ENCODE results near the gene PABPN1L.

PABPN1L gene

DNA sequence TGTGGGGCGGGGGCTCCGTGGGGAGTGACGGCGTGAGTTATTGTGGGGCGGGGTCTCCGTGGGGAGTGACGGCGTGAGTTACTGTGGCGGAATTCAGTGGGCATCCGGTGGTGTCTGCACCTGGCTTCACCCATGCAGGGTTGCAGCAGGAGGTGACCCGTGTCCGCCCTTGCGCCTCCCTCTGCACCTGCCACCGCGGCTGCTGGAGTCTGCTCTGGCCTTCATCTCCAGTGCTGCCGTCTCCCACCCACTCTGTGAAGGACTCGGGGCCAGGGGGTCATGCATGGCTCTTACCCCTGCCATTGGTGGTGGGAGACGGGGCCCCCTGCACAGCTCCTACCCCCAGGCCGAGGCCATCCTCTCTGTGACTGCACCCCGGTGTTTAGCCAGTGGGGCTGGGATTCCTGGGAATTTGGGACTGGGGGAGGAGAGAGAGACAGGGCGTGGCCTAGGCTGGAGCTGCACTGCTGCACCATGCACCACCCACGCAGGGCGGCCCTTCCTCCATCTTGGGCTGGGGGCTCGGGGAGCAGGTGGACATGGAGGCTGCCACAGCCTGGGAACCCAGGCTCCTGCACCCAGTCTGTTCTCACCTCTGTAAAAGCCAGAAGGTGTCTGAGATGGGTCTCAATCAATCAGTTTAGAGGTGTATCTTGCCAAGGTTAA lies 1.3 kb upstream of the PABPN1L start:
- no peak for DNase-seq

DNA sequence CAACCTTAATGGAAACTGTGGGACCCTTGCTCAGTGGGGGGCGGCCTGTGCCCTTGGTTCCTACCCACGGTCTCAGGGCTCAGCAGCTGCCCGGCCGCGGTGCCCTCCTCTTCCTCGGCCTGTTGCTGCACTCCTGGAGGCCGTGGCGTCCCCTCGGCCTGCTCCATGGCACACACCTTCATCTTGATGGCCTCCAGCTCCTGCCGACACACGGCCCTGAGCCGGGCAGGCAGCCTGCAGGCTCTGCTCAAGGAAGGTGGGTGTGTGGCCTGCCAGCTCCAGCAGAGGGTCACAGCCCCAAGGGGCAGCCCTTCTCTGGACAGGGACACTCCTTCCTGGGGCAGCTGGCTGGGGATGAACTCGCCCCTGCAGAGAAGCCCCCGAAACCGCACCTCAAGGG lies 718 bp downstream of the PABPN1L start:
- no peak for DNase-seq

DNA sequence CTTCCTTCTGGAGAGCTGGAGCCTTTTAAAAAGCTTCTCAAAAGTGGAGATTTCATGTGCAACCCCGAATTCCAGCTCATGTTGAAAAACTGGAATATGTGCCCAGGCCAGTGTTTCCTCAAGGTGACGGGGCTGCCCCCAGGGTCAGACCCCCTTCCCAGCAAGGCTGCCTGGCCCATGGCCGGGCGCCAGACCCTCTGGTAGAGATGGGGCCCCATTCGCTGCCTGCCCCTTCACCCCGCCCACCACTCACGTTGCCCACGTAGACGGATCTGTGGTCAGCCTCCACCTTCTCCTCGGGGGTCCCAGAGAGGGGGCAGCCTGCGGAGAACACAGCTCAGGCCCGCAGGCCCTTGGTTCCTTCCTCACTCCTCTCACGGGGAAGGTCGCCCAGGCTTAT lies 1.1 kb downstream of the PABPN1L start:
- DNase-seq: no peak

DNA sequence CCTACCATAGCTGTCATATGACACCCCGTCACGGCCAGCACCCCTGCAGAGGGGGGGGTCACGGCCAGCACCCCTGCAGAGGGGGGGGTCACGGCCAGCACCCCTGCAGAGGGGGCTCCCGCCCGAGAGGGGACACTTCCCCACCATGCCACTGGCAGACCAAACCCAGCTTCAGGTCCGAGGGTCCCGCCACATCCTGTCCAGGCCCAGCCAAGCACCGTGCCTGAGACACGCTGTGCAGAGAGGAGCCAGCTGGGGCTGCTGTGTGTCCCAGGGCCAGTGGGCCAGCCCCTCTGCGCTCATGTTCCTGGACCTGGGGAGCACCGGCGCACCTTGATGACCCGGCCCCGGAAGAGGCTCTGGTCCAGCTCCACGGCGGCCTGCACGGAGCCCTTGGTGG lies 1.9 kb downstream of the PABPN1L start:
- no peak for DNase-seq

DNA sequence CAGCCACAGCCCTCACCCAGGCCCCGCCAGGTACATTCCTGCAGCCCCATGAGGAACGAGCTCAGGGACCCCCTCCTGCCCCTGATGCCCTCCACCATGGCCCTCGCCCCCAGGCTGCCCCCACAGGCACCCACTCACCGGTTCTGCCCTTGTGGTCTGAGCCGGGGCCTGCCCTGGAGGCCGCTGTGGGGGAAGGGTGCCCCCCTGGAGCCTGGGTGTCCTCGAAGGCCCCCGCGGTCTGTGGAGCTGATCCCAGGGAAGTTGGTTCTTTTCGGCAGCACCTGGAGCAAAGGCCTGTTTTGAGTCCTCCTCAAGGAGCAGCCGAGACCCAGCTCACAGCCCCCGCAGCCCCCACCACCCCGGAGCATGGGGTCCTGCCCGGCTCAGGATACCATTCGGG lies 2.4 kb downstream of the PABPN1L start:
- no peak for DNase-seq

DNA sequence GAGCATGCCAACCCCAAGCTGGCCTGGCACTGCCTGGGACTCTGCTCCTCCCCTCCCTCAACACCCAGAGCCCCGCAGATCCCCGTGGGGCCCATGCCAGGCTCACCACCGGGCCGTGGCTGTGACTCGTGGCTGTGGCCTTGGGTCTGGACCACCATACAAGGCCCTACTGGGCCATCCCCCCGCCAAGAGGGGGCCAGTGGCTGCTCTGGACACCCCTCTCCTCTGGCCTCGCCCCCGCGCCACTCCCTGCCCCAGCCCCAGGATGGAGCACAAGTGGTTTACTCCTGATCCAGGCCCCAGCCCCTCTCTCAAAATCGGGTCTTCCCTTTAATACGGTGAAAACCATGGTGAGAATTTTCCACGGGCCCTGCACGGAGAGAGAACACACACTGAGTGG lies 3.0 kb downstream of the PABPN1L start:
- no peak for DNase-seq

DNA sequence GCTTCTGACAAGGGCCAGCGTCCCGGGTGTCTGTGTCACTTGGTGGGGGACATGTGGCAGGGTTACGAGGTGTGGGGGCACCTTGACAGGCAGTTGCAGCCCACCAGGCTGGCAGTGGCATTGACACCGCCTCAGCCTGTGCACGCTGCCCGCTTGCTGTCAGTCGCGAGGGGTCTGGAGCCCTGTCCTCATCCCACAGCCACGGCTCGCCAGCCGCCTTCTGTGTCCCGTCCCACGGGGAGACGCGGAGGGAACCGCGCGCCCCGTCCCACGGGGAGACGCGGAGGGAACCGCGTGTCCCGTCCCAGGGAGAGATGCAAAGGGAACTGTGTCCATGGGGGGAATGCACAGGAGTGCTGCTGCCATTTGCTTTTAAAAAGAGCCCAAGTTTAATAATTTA lies 3.5 kb downstream of the PABPN1L start:
- DNase-seq: no peak

DNA sequence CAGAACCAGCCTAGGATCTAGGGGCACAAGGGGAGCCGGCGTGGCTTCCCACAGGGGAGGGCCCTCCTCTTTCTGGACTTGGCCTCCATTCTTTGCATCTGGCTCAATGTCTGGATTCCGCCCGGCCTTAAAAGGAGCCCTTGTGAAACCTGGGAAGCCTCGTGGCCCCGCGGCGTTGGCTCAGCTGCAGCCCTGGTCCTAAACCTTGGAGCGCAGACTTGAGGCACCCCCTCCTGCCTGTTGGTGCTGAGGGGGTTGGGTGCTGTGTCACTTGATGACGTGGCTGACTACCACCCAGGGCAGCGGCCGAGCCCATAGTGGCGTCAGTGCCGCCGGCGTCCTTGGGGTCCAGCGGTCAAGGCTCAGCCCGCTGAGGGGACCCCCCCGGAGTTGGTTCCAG lies 5.1 kb downstream of the PABPN1L start:
- no peak for DNase-seq

DNA sequence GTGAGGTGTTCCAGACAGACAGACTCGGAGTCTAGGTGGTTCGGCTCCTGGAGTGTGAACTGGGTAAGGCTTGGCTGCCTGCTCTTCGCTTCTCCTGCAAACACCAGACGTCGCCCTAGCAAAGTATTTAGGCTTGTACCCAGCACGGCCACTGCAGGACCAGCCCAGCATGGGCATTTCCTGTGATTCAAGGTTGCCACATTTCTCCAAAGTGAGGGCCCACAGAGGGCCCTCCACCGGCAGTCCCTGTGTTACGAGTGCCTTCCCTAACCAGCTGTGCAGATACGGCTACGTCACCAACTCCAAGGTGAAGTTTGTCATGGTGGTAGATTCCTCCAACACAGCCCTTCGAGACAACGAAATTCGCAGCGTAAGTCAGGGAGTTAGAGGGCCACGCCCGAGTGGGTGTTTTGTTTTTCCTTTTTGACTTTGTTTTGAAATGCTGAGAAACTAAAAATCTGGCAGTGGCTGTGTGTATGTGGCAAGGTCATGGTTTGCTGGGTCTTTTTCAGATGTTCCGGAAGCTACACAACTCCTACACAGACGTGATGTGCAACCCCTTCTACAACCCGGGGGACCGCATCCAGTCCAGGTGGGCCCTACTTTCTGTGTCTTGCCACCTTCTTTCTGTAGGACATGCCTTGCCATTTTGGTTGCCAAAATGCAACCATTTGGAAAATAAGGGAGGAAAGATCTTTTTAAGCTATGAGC lies 6.9 kb downstream of the PABPN1L start:
- DNase-seq: no peak

DNA sequence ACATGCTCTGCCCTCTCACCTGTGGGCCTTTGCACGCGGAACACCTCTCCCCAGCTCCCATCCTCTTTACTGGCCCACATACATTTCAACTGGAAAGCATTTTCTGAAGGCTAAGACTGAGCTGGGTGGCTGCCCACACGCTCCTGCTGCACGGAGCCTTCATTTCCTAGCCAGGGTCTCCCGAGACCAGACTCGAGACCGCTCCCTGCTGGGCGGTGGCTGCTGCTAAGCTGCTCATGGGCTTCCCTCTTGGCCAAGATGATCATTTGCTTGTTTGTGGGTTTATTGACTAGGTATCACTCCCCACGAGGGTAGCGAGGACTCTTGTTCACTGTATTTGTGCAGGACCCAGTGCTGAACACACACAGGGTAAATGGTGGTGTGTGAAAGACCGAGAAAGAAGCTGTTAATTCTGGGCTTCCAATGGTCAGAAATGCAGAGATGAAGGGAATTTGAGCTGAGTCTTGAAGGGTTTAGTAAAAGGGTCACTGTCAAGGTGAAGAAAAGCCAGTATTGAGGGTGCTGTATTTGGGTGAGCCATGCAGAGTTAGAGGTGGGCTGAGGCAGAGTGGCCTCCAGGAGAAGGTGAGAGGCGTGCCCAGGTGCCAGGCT lies 8.6 kb downstream of the PABPN1L start:
- peak; percentile 83 to 86 for DNase-seq

DNA sequence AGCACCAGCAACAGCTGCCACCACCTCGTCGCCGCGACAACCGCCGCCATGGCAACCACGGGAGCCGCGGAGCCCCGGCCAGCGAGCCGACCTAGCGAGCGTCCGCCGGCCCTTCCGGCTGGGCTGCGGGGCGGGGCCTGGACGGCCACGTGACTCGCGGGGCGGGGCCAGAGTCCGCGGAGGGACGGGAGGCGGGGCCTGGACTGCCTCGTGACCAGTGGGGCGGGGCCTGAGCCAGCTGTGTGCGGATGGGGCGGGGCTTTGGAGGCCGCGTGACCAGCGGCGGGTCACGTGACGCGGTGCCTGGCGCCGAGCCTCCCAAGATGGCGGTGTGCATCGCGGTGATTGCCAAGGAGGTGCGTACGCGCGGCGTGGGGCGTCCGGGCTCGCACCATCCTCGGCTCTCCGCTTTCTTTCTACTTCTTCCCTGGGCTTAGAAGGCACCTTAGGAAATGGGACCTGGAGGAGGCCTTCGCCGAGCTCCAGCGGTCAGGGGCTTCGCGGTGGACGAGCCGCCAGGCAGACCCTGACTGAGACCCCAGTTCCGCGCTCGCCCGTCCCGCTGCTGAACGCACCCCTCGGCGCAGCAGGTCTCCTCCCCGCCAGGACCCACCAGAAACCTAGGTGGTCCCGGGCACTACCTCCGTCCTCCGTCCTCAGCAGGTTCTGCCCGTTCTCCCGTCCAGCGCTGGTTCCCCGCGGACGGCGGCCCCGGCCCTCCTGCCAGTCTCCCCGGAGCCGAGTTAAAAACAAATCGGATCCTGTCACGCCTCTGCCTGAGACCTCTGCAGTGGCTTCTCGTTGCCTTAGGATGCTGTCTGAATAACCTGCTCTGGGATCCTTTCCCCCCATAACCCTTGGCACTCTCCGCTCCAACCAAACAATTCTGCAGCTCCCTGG lies 9.4 kb downstream of the PABPN1L start, which contains the start of the genes GALNS and TRAPPC2L:
Gene GALNS, minus strand, starts transcription at position 120 of the 900 bp plus-strand sequence. Its CDS starts 70 bp downstream, at position 50.
Gene TRAPPC2L, plus strand, starts transcription at position 300 of the 900 bp plus-strand sequence. Its CDS starts 24 bp downstream, at position 324.
- DNase-seq: peak; percentile 78 to 86

DNA sequence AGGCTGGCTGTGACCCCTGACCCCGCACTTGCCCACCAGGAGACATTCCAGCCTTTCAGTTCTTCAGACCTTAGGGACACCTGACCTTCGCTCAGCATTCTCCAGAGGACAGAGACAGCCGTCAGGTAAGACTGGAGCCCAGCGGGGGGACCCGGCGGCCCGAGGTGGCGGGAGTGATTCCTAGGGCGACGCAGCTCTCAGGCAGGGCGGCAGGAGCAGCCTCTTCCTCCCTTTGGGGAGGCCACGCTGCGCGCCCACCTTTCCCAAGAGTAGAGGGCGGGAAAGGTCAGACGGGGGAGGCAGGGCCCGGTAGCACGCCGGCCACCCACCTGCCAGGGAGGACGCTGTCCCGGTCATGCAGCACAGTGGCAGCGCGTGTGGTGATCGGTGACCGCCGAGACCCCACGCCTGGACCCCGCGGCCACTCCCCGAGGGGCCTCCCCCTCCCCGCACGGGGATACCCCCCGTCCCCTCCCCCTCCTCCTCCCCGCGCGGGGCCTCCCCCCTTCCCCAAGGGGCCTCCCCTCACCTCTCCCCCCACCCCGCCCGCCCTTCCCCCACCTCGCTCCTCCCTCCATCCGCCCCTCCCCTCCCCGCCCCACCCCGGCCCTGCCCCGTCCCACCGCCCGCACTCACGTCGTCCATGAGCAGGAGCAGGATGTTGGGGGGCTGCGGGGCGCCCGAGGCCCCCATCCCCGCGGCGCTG lies 10.2 kb downstream of the PABPN1L start:
- DNase-seq: peak in 1 of 2 experiments; percentile 35

DNA sequence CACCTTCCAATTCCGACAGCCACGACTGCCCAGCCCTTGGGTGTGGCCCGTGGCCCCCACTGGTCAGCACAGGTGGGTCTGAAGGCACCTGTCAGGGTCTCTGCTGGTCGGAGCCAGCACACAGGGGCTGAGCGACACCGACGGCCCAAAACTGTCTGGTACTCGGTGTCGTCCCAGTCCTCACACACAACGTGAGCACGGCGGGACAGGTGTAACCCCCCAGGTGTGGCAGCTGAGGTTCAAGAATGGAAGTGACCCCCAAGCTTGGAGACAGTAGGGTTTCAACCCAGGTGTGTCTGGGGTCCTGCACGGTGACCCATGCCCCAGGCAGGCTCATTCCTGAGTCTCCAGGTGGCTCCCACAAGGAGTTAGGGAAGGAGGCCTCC lies 10.7 kb downstream of the PABPN1L start:
- no peak for DNase-seq

DNA sequence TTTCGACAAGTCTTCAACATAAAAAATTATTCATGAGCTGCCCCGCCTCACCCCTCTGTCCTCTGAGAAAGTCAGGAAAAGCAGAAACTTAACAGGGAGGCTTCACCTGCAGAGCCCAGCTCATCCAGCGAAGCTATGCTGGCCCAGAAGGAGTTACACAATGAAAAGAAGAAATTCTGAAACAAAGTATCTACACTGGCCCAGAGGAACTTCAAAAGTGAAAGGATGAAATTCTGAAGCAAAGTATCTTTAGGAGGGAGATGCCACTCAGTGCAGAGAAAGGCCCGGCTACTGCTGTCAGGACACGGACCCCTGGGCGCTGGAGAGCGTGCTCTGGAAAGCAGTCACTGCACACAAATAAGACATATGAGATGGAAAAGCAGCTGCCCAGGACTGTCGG lies 11.3 kb downstream of the PABPN1L start:
- no peak for DNase-seq

DNA sequence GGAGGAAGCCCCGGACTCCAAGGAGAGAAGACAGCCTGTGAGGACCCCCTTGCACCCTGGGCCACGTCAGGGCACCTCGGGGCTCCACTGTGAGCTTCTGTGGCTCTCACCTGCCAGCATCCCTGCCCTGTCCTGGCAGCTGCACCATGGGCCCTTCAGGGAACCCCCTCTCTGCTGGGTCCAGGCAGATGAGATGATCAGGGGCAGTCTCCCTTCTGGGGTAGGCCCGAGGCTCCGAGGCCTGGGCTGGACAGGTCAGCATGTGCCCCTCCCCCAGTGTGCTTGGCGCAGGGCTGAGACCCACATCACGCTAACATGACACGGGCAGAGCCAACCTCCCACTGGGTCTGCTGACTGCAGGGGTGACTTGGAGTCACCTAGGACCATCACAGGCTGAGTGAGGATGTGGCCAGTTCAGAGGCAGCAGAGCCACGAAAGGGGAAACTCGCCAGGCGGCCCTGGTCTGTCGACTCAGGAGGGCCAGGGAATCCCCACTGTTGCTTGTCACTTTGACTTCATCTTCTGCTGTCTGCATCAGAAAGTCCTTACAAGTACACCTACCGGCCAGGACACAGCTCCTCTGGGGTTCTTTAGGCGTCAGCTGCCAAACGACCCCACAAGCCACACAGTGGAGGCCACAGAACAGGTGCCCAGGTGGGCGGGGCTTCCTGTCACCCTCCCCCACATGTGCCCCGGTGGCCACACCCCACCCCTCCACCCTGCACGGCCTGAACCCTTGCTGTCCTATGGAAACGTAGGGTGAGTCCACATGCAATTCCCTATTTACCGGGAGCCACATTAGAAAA lies 12.0 kb downstream of the PABPN1L start:
- peak in 1 of 2 experiments; percentile 29 for DNase-seq

DNA sequence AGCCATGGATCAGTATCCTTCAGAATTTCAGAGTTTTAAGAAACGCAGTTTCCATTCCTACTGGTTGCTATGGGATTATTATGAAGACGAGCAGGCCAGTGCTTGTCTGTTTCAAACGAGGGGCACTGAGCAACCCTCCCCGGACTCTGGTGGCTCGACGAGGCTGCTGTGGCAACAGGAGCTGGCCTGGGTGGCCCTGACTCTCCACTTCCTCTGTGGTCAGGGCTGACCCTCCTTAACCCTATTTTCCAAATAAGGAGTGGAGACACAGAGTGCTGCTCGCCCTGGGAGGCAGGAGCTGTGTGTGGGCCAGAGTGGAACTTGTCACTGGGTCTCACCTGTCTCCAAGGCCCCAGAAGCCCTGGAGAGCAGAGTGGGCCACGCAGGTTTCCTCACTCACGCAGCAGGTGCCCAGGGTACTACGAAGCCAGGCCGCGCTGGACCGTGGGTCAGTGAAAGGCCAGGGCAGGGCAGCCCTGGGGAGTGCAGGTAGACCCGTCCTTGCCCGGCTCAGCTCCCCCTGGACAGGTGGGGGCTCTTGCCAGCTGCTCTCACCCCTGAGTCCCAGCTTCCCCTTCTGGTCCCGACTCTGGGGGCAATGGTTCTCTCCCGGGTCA lies 13.0 kb downstream of the PABPN1L start:
- no peak for DNase-seq

DNA sequence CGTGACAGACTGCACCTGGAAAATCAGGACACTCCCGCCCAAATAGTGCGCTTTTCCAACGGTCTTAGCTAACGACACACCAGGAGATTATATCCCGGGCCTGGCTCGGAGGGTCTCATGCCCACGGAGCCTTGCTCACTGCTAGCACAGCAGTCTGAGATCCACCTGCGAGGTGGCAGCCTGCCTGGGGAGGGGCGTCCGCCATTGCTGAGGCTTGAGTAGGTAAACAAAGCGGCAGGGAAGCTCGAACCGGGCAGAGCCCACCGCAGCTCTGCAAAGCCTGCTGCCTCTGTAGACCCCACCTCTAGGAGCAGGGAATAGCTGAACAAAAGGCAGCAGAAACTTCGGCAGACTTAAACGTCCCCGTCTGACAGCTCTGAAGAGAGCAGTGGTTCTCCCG lies 14.8 kb downstream of the PABPN1L start:
- DNase-seq: no peak

DNA sequence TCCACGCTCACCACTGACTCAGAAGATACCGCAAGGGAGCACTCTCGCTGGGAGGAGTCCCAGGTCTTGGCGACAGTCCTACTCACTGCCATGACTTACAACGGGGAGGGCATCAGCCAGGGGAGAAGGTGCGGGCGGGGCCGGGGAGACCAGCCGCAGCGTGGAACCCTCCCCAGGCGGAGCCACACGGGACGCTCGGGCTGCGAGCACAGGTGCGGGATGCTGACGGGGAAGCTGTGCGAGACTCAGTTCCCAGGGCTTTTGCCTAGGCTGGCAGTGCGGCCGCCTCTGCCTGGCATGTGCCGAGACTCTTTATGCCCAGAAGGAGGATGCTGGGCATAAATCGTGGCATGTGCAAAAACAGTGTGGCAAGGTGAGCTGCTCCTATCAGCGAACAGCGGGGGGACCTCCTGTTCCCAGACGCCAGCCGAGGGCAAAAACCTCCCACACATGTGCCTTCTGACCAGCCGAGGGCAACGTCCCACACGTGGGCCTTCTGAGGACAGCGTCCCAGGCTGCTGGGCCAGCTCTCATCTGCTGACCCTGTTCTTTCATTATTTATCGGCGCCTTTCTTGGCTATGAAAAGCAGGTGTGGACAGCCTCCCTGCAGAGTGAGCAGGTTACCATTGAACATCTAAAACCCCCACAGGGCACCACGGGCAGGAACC lies 15.8 kb downstream of the PABPN1L start:
- DNase-seq: no peak

DNA sequence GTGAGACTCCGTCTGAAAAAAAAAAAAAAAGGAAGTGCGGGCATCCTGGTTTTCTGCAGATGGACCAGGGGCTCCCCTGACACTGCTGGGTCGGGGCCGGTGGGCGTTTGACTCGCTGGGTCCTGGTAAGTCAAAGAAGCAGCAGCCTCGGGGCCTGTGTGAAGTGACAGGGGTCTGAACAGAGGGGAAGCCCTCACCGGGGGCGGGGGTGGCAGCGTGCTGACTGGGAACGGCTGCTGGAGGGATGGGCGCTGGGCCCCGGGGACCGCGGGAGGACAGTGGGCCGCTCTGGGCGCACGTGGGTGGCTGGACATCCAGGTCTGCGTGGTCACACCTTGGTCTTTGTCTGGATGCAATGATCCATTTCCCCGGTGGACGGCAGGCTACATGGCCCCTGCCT lies 17.9 kb downstream of the PABPN1L start:
- no peak for DNase-seq

DNA sequence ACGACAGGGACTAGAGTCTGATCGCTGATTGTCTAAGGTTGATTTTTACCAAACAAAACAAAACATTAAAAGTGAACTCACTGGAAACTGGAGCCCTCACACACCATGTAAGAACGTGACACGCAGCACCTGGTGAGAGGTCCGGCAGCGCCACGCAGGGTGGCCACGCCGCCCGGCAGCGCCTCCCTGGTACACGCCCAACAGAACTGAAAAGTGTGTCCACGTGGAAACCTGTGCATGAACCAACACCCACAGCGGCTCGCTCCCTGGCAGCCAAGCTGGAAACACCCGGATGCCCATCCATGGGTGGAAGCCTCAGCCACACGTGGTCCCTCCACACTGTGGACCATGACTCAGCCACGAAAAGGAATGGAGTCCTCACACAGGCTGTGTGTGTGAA lies 18.8 kb downstream of the PABPN1L start:
- no peak for DNase-seq

Data from Kasumi-1 (cell line).